ENCODE measurements around the gene SORCS2. TPM values are rescaled to one million over a fixed set of nuclear protein-coding genes. Genes with fewer than 3 reads are reported as not detected.

SORCS2 gene
- total RNA-seq, 1 experiment from 2014 or later: not detected

GRCh38 chr4:7623468-7623867, 431.1 kb downstream of the SORCS2 start:
- no peak for DNase-seq (ENCODE audit: unreplicated experiment)
- Mint-ChIP-seq H3K27ac (ENCODE audit: low read depth, unreplicated experiment) (no peak overlapping the region), H3K4me1 (ENCODE audit: insufficient read depth, unreplicated experiment) (no peaks in the 10 kb centered on the region), H3K9me3 (ENCODE audit: unreplicated experiment) (no peaks in the 10 kb centered on the region), H3K4me3 (ENCODE audit: unreplicated experiment) (no peak overlapping the region), H3K27me3 (ENCODE audit: insufficient read depth, unreplicated experiment) (peaks cover 28% of the 10 kb centered on the region), H3K36me3 (ENCODE audit: insufficient read depth, unreplicated experiment) (no peaks in the 10 kb centered on the region)
- no TSS peak for BruUV-seq (replicated peaks)
- intact Hi-C loops (cut with micrococcal nuclease): no loop called here
- no peak for TF ChIP-seq CTCF (IDR thresholded peaks at IDR 0.05; ENCODE audit: unreplicated experiment)
- POLR2A ChIA-PET: no interaction called here
- CTCF ChIA-PET: no interaction called here

- TF ChIP-seq CTCF (IDR thresholded peaks at IDR 0.05; ENCODE audit: unreplicated experiment): no peak
- Mint-ChIP-seq H3K27ac (ENCODE audit: low read depth, unreplicated experiment) (no peak overlapping the region), H3K9me3 (ENCODE audit: unreplicated experiment) (no peaks in the 10 kb centered on the region), H3K27me3 (ENCODE audit: insufficient read depth, unreplicated experiment) (peaks cover 28% of the 10 kb centered on the region), H3K36me3 (ENCODE audit: insufficient read depth, unreplicated experiment) (no peaks in the 10 kb centered on the region), H3K4me1 (ENCODE audit: insufficient read depth, unreplicated experiment) (no peaks in the 10 kb centered on the region), H3K4me3 (ENCODE audit: unreplicated experiment) (no peak overlapping the region)
- ChIA-PET CTCF (interaction anchor here (0.7 to 0.9 kb wide), 2 partner anchors 108 to 330 kb away, joined by 3 to 4 read pairs; no protein-coding TSS in a partner anchor), POLR2A (no interaction called here)
- no peak for DNase-seq (ENCODE audit: unreplicated experiment)
- BruUV-seq (replicated peaks): no TSS peak
- intact Hi-C loops (cut with micrococcal nuclease): no loop called here
Observed at GRCh38 chr4:7624396-7624980, 432.1 kb downstream of the SORCS2 start.

GRCh38 chr4:7625071-7625470, 432.7 kb downstream of the SORCS2 start:
- intact Hi-C loops (cut with micrococcal nuclease): no loop called here
- H3K36me3 Mint-ChIP-seq (ENCODE audit: insufficient read depth, unreplicated experiment): no peaks in the 10 kb centered on the region
- no peak overlapping the region for H3K27ac Mint-ChIP-seq (ENCODE audit: low read depth, unreplicated experiment)
- DNase-seq (ENCODE audit: unreplicated experiment): no peak
- peaks cover 28% of the 10 kb centered on the region for H3K27me3 Mint-ChIP-seq (ENCODE audit: insufficient read depth, unreplicated experiment)
- no peak for TF ChIP-seq CTCF (IDR thresholded peaks at IDR 0.05; ENCODE audit: unreplicated experiment)
- ChIA-PET POLR2A (no interaction called here), CTCF (interaction anchor here (0.7 kb wide), 1 partner anchor 107 kb away, joined by 3 read pairs; no protein-coding TSS in a partner anchor)
- no peaks in the 10 kb centered on the region for H3K4me1 Mint-ChIP-seq (ENCODE audit: insufficient read depth, unreplicated experiment)
- H3K9me3 Mint-ChIP-seq (ENCODE audit: unreplicated experiment): no peaks in the 10 kb centered on the region
- BruUV-seq (replicated peaks): no TSS peak
- no peak overlapping the region for H3K4me3 Mint-ChIP-seq (ENCODE audit: unreplicated experiment)

GRCh38 chr4:7626531-7626930, 434.2 kb downstream of the SORCS2 start:
- Mint-ChIP-seq H3K4me1 (ENCODE audit: insufficient read depth, unreplicated experiment) (peaks cover 9% of the 10 kb centered on the region), H3K9me3 (ENCODE audit: unreplicated experiment) (no peaks in the 10 kb centered on the region), H3K27ac (ENCODE audit: low read depth, unreplicated experiment) (no peak overlapping the region), H3K36me3 (ENCODE audit: insufficient read depth, unreplicated experiment) (no peaks in the 10 kb centered on the region), H3K27me3 (ENCODE audit: insufficient read depth, unreplicated experiment) (peaks cover 19% of the 10 kb centered on the region), H3K4me3 (ENCODE audit: unreplicated experiment) (no peak overlapping the region)
- BruUV-seq (replicated peaks): no TSS peak
- ChIA-PET CTCF (no interaction called here), POLR2A (no interaction called here)
- intact Hi-C loops (cut with micrococcal nuclease): no loop called here
- no peak for TF ChIP-seq CTCF (IDR thresholded peaks at IDR 0.05; ENCODE audit: unreplicated experiment)
- DNase-seq (ENCODE audit: unreplicated experiment): no peak

Data from MCF 10A (cell line).